Esophagus squamous epithelium (tissue), 5 donors: ENCODE results near the gene KIF6. TPM values are rescaled to one million over a fixed set of nuclear protein-coding genes. Genes with fewer than 3 reads are reported as not detected.

Experiments used
- DNase-seq: peaks from one replicate; lab custom pipeline; 2025; lab: John Stamatoyannopoulos, UW
- H3K27ac ChIP-seq, 4 donors: fragments of 200-600 bp; sonication (generic); one replicate each; pipeline ENCODE4 v1.5.1; 2016 to 2019; ENCODE audit warnings: mild to moderate bottlenecking in 1 of 4
- H3K27me3 ChIP-seq, 4 donors: fragments of 200-600 bp; sonication (generic); 1 replicate in 3 of 4; 2 replicates in 1 of 4; pipeline versions ENCODE4 v1.5.1 to v1.6.0; 2017 to 2021; ENCODE audit warnings: antibody characterized with exemption in 1 of 4
- H3K36me3 ChIP-seq, 3 donors: fragments of 200-600 bp; sonication (generic); one replicate each; pipeline ENCODE4 v1.5.1; 2016 to 2019
- H3K4me1 ChIP-seq, 3 donors: fragments of 200-600 bp; sonication (generic); one replicate each; pipeline ENCODE4 v1.5.1; 2017 to 2019
- H3K4me3 ChIP-seq, 4 donors: fragments of 200-600 bp; sonication (generic); 1 replicate in 3 of 4; 2 replicates in 1 of 4; pipeline ENCODE4 v1.5.1; 2016 to 2019; ENCODE audit warnings: mild to moderate bottlenecking in 2 of 4, moderate library complexity in 1 of 4
- H3K9me3 ChIP-seq, 3 donors: fragments of 200-600 bp; sonication (generic); one replicate each; pipeline ENCODE4 v1.5.1; 2016 to 2019
- POLR2A ChIP-seq, 4 donors: fragments of 450-650 bp; IDR thresholded peaks; one replicate each; pipeline ENCODE4 v1.6.1; 2017; ENCODE audit warnings: antibody characterized with exemption in 4 of 4, mild to moderate bottlenecking in 4 of 4, moderate library complexity in 3 of 4
- WGBS, 2 donors: methylation state at CpG; one replicate each; pipeline ENCODE4 v1.1.5; 2018; 5-methylcytosine and 5-hydroxymethylcytosine counted together
- intact Hi-C: fragments of 100-400 bp; cut with DNase I; formaldehyde crosslinking; loops from one replicate; pipeline ENCODE4 v1.15.0; 2022
- total RNA-seq, 4 donors: library from RNA; depleted of rRNA; stranded (reverse); fragments of >200 nt; gene quantifications; one replicate each; pipeline ENCODE4 v1.1.0, GENCODE V29; 2016
- TF ChIP-seq, protein P1 (sequence below), 6 experiments: fragments of 450-650 bp in 4 of 6; fragments of 200-600 bp in 2 of 6; sonication (generic) in 2 of 6; IDR thresholded peaks; one replicate each; pipeline ENCODE4 v1.5.1; 2016 to 2019; ENCODE audit warnings: antibody characterized with exemption in 6 of 6, mild to moderate bottlenecking in 4 of 6, moderate library complexity in 4 of 6
- donor health status: DM: yes; HTN: yes; CAD: no.

Gene KIF6
- total RNA-seq, 4 donors from 2014 or later, result 0.19 TPM; not detected in 3

DNA sequence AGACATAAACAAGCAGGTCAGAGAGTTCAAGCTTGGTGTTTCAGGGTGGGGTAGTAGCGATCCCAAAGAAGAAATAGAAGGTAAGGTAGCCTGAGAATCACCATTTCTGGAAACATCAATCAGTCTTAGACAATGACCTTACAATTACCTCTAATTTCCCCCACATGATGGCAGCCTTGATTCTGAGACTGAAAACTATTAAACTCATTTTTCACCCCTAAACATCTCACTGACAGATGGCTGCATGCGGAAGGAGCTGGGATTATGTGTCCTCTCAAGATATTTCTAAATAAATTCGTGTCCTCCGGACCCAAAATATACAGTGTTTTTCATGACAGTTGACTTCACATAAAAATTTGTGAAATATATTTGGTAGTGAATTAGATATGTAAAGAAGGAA is 61.0 kb downstream of the KIF6 start:
- no peaks in the 10 kb centered on the region for H3K9me3 ChIP-seq
- intact Hi-C loops, result no loop called here
- no peak overlapping the region for H3K27ac ChIP-seq
- no peaks in the 10 kb centered on the region for H3K27me3 ChIP-seq
- H3K36me3 ChIP-seq, result no peaks in the 10 kb centered on the region
- TF ChIP-seq, protein P1, sequence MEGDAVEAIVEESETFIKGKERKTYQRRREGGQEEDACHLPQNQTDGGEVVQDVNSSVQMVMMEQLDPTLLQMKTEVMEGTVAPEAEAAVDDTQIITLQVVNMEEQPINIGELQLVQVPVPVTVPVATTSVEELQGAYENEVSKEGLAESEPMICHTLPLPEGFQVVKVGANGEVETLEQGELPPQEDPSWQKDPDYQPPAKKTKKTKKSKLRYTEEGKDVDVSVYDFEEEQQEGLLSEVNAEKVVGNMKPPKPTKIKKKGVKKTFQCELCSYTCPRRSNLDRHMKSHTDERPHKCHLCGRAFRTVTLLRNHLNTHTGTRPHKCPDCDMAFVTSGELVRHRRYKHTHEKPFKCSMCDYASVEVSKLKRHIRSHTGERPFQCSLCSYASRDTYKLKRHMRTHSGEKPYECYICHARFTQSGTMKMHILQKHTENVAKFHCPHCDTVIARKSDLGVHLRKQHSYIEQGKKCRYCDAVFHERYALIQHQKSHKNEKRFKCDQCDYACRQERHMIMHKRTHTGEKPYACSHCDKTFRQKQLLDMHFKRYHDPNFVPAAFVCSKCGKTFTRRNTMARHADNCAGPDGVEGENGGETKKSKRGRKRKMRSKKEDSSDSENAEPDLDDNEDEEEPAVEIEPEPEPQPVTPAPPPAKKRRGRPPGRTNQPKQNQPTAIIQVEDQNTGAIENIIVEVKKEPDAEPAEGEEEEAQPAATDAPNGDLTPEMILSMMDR (IDR thresholded peaks at IDR 0.05), result no peak
- no peak for TF ChIP-seq POLR2A (IDR thresholded peaks at IDR 0.05)
- H3K4me1 ChIP-seq, result peaks cover 0 to 7% (median 0%) of the 10 kb centered on the region in 3 donors
- no peak for DNase-seq
- H3K4me3 ChIP-seq, result no peak overlapping the region
- WGBS, 2 donors, result 45 to 63% methylated on average over 4 of the region's 4 CpGs

DNA sequence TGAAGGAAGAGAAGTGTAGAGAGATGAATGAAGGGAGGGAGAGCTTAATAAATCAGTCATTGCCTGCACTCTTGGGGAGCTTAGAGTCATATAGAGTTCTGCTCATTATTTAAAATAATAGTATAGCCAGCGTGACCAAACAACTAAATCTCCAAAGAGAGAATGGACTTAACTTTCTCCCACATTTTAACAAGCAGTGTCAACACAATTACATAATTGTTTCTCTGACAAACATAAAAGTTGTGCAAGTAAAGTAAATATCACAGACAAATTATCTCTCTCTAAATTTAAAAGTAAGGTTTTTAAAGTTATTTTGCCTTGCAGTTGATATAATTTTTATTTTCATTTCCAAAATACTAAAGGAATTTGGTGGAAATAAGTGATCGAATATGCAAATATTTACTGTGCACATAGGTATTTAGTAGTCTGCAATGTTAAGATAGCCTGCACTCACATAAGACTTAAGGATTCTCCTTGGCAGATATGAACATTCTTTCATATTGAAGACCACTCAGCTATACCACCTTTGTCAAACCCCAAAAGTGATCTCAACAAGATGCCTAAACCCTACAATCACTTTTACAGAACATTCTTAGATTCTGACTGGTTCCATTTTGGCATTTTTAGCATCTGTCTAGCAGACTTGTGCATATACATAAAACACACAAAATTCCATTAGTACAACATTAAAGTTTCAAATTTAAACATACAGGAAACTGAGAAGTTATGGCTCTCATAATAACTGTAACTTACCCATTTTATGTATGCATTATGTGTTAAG is 67.7 kb downstream of the KIF6 start:
- no peak for DNase-seq
- no peak overlapping the region for H3K27ac ChIP-seq
- no peaks in the 10 kb centered on the region for H3K36me3 ChIP-seq
- H3K4me1 ChIP-seq, result no peaks in the 10 kb centered on the region
- no peak overlapping the region for H3K4me3 ChIP-seq
- TF ChIP-seq POLR2A (IDR thresholded peaks at IDR 0.05), result no peak
- TF ChIP-seq, protein P1 (IDR thresholded peaks at IDR 0.05), result no peak
- H3K9me3 ChIP-seq, result no peaks in the 10 kb centered on the region
- WGBS, 2 donors, result 84 to 89% methylated on average over 2 of the region's 2 CpGs
- intact Hi-C loops, result no loop called here
- H3K27me3 ChIP-seq, result no peaks in the 10 kb centered on the region

DNA sequence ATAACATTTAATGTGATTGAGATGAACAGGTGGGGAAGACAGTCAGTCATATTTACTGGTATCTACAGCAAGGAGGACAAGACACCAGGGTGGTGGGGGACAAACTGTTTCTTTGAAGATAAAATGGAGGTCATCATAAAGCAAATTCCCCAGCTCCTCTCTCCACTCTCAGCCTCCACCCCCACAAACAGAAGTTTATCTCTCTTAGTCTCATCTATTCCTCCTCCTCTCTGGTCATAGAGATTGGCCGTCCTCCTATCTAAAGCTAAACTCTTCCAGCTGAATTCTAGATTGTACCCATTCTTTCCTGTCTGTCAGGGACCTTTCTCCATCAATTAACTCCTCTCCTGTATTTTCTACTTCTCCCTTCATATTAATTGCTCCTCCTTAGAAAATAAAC is 71.1 kb downstream of the KIF6 start:
- intact Hi-C loops, result no loop called here

DNA sequence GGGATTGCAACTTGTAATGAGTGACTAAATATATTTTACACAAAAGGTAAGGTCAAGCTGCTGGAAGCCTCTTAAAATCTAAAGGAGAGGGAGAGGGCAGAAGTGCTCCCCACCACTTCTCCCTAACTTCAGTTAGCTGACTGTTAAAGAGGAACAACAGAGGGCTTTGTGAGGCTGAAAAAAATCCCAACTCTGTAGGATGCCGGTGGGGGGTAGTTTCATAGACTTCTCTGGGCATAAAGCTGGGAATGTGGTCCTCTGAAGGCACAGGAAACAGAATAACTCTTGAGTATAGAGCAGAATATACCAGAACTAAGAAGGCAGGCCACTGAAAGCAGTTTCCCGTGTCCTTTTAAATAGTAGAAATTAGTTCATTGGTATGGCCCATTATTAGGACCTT is 71.6 kb downstream of the KIF6 start:
- Histone ChIP-seq H3K27ac (no peak overlapping the region), H3K36me3 (no peaks in the 10 kb centered on the region), H3K9me3 (no peaks in the 10 kb centered on the region), H3K4me3 (no peak overlapping the region), H3K4me1 (no peaks in the 10 kb centered on the region), H3K27me3 (no peaks in the 10 kb centered on the region)
- WGBS, 2 donors, result 54 to 57% methylated on average over 2 of the region's 2 CpGs
- intact Hi-C loops, result no loop called here
- TF ChIP-seq, protein P1 (IDR thresholded peaks at IDR 0.05), result no peak
- TF ChIP-seq POLR2A (IDR thresholded peaks at IDR 0.05), result no peak
- no peak for DNase-seq

More for the DNA sequence above, 71.1 kb downstream of the KIF6 start:
- Histone ChIP-seq H3K4me1 (no peaks in the 10 kb centered on the region), H3K27ac (no peak overlapping the region), H3K36me3 (no peaks in the 10 kb centered on the region), H3K4me3 (no peak overlapping the region), H3K27me3 (no peaks in the 10 kb centered on the region), H3K9me3 (no peaks in the 10 kb centered on the region)
- TF ChIP-seq, protein P1 (IDR thresholded peaks at IDR 0.05), result no peak
- TF ChIP-seq POLR2A (IDR thresholded peaks at IDR 0.05), result no peak
- DNase-seq, result no peak
- 84 to 97% methylated on average over 1 of the region's 1 CpG for WGBS, 2 donors

DNA sequence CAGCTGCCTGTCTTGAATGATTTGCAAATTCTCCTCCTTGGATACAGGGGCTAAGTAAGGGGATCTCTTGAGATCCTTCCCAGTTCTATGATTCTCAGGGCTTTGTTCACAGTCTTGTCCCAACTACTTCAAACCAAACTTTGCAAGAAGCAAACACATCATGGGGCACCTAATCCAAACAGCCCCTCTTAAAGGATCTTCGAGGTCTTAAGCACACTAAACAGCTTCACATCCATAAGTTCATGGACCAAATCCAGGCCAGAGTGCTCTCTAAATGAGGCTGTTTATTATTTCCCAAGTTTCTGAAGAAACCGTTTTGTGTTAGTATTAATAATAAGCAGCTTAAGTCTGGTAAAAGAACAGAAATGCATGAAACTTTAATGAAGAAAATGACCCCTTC is 75.2 kb downstream of the KIF6 start:
- no peaks in the 10 kb centered on the region for H3K4me1 ChIP-seq
- WGBS, 2 donors, result 23 to 27% methylated on average over 2 of the region's 2 CpGs
- H3K27me3 ChIP-seq, result no peaks in the 10 kb centered on the region
- no peak overlapping the region for H3K4me3 ChIP-seq
- intact Hi-C loops, result no loop called here
- H3K36me3 ChIP-seq, result no peaks in the 10 kb centered on the region
- no peak for DNase-seq
- TF ChIP-seq POLR2A (IDR thresholded peaks at IDR 0.05), result no peak
- TF ChIP-seq, protein P1 (IDR thresholded peaks at IDR 0.05), result no peak
- H3K27ac ChIP-seq, result no peak overlapping the region
- H3K9me3 ChIP-seq, result no peaks in the 10 kb centered on the region
